NCI-H1436 treated with DMSO at 0.1 percent for 48 hours (cell line): ENCODE measurements around the gene SPACDR.

ENCODE experiments used
- DNase-seq: peaks from one replicate; lab custom pipeline; 2025; lab: John Stamatoyannopoulos, UW

SPACDR gene

GRCh38 chr7:100413346-100413745 is 50.7 kb downstream of the SPACDR start:
- DNase-seq, result no peak

- no peak for DNase-seq
Observed at GRCh38 chr7:100411101-100411500, 53.0 kb downstream of the SPACDR start.

- no peak for DNase-seq
Observed at GRCh38 chr7:100407285-100408180, 56.5 kb downstream of the SPACDR start.

- no peak for DNase-seq
Observed at GRCh38 chr7:100406767-100407166, 57.3 kb downstream of the SPACDR start.
